ENCODE data around the gene RSAD1.

- no peak for TF ChIP-seq CTCF (IDR thresholded peaks at IDR 0.05; ENCODE audit: borderline replicate concordance, extremely low read depth, low read length, poor library complexity, severe bottlenecking)
- TF ChIP-seq EZH2 (IDR thresholded peaks at IDR 0.05; ENCODE audit: borderline replicate concordance, low read depth, low read length, severe bottlenecking): no peak
These were observed 55.7 kb downstream of the RSAD1 start for GRCh38 chr17:50534222-50534978.
